GM12801 (cell line): ENCODE measurements around the gene MT1A.

ENCODE experiments used
- CTCF ChIP-seq: IDR thresholded peaks from one replicate; pipeline ENCODE4 v1.5.1; 2011; ENCODE audit warnings: control low read depth; ENCODE audit not compliant: insufficient read length; ENCODE audit errors: extremely low read depth

The MT1A gene

GRCh38 chr16:56611281-56611833 lies 27.1 kb upstream of the MT1A start:
- no peak for TF ChIP-seq CTCF

GRCh38 chr16:56613706-56614105 lies 24.8 kb upstream of the MT1A start:
- TF ChIP-seq CTCF = no peak

GRCh38 chr16:56614549-56614991 lies 23.9 kb upstream of the MT1A start:
- no peak for TF ChIP-seq CTCF

GRCh38 chr16:56615353-56615752 lies 23.1 kb upstream of the MT1A start:
- TF ChIP-seq CTCF = no peak

- no peak for TF ChIP-seq CTCF
These were observed 21.8 kb upstream of the MT1A start for GRCh38 chr16:56616608-56617211.

GRCh38 chr16:56617212-56618085 lies 21.0 kb upstream of the MT1A start:
- no peak for TF ChIP-seq CTCF

- TF ChIP-seq CTCF = no peak
These were observed 20.3 kb upstream of the MT1A start for GRCh38 chr16:56618138-56618537.
